ENCODE data around the gene TMEM41B.

Gene TMEM41B

GRCh38 chr11:9310485-9311090 is 3.8 kb downstream of the TMEM41B start:
- no peak for DNase-seq (ENCODE audit: low spot score)

GRCh38 chr11:9304178-9304577 is 10.2 kb downstream of the TMEM41B start:
- DNase-seq (ENCODE audit: low spot score), result no peak

DNA sequence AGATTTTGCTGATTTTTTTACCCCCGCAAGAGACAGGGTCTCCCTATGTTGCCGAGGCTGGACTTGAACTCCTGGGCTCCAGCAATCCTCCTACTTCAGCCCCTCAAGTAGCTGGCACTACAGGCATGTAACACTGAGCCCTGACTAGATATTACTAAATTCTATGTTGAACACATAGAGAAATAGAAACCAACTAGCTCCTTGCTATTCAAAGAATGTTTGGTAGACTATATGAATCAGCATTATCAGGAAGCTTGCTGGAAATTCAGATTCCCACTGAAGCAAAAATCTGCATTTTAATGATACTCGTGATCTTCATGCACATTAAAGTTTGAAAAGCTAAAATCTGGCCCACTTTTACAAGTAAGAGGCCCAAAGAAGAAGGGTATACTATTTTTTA is 11.9 kb downstream of the TMEM41B start:
- no peak for DNase-seq (ENCODE audit: low spot score)

DNA sequence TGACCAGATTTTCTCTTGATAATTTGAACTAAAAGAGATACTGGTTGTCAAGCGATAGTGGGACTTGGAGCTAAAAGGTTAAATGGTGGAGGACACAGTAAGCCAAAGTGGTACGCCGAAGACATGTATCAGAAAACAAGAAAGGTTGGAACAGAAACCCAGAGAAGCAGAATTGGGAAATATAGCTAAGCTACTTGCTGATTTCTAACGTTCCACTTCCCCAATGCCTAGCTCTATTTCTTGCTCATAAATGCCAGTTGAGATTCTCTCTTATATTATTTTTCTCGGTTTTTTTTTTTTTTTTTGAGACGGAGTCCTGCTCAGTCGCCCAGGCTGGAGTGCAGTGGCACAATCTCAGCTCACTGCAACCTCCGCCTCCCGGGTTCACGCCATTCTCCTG is 12.7 kb downstream of the TMEM41B start:
- no peak for DNase-seq (ENCODE audit: low spot score)

DNA sequence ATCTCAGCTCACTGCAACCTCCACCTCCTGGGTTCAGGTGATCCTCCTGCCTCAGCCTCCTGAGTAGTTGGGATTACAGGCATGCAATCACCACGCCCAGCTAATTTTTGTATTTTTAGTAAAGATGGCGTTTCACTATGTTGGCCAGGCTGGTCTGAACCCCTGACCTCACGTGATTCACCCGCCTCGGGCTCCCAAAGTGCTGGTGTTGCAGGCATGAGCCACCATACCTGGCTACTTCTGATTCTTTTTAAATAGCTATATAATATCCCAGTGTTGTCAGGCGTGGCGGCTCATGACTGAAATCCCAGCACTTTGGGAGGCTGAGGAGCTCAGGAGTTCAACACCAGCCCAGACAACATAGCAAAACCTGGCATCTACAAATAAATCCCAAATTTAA is 20.7 kb downstream of the TMEM41B start:
- no peak for DNase-seq (ENCODE audit: low spot score)

- no peak for DNase-seq (ENCODE audit: low spot score)
These were observed 28.4 kb downstream of the TMEM41B start for GRCh38 chr11:9285850-9286587.

DNA sequence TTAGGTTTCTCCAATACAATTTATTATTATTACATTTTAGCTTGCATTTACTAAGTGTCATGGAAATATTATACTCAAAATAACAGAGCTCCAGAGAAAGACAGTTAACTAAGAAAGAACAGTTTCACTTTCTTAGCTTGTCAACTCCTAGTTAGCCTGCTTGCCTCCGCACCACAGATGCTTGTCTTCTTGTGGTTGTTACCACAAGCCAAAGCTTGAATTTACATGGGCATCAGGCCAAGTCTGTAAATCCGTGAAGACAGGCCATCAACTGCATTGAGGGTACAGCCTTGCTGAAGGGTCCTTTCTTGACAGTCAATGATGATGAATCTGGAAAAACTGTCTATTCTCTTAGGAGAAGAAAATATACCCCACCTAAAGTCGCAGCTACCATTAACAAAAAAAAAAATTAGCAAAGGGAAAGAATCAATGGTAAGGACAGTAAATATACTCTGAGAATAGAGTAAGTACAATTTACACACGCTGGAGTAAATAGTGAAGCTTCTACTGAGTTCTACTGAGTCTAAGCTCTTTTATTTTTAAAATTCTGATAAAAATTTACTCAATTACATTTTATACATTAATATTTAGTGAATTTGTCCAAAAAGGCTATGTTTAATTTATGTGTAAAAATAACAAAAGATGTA is 33.6 kb downstream of the TMEM41B start:
- no peak for DNase-seq (ENCODE audit: low spot score)

DNA sequence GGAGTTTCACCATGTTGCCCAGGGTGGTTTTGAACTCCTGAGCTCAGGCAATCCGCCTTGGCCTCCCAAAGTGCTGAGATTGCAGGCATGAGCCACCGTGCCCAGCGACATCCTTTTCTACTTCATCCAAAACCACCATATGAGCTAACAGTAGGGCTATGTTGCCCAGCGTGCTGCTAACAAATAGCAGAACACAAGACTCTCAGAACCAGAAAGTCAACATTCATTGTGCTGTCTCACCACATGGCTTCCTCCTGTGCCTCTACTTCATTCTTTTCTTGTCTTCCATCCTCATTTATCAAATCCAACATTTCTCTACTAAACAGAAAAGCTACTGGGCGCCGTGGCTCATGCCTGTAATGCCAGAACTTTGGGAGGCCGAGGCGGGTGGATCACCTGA is 37.2 kb downstream of the TMEM41B start:
- DNase-seq (ENCODE audit: low spot score), result no peak

DNA sequence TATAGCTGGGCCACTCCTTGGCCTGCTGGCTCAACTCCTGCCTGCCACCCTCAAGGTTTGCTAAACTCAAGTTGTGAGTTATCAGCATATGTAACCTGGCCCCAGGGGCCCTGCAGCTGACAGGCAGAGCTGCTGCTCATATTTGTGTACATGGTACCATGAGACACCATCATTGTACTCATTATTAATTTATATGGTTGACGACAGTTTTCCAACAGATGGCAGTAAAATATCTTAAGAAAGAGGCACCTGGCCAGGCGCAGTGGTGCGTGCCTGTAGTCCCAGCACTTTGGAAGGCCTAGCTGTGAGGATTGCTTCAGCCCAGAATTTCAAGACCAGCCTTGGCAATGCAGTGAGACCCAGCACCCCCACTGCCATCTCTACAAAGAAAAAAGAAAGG is 37.8 kb downstream of the TMEM41B start:
- no peak for DNase-seq (ENCODE audit: low spot score)

DNA sequence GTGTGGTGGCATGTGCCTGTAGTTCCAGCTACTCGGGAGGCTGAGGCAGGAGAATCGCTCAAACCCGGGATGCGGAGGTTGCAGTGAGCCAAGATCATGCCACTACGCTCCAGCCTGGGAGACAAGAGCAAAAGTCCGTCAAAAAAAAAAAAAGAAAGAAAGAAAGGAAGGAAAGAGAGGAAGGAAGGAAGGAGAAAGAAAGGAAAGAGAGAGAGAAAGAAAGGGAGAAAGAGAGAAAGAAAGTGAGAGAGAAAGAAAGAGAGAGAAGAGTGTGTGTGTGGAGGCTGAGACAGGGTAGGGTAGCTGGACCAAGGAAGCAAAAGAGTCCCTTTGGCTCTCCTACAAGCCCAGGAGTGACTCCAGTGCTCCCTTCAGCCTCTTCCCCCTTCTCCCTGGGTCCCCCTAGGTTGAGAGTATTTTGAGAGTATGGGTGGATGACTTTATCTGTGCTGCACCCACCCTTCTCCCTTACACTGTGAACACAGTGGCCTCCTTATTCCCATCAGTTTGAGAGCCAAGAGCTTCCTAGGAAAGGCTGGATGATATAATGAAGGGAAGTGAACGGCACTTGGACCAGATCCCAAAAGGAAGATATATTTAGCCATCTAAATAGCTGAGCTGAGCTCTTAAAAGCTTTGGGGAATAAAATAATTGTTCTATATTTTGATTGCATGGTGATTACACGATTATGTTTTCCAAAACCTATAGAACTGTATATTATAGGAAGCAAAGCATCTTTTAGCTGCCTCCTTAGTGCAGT is 39.7 kb downstream of the TMEM41B start:
- no peak for DNase-seq (ENCODE audit: low spot score)

DNA sequence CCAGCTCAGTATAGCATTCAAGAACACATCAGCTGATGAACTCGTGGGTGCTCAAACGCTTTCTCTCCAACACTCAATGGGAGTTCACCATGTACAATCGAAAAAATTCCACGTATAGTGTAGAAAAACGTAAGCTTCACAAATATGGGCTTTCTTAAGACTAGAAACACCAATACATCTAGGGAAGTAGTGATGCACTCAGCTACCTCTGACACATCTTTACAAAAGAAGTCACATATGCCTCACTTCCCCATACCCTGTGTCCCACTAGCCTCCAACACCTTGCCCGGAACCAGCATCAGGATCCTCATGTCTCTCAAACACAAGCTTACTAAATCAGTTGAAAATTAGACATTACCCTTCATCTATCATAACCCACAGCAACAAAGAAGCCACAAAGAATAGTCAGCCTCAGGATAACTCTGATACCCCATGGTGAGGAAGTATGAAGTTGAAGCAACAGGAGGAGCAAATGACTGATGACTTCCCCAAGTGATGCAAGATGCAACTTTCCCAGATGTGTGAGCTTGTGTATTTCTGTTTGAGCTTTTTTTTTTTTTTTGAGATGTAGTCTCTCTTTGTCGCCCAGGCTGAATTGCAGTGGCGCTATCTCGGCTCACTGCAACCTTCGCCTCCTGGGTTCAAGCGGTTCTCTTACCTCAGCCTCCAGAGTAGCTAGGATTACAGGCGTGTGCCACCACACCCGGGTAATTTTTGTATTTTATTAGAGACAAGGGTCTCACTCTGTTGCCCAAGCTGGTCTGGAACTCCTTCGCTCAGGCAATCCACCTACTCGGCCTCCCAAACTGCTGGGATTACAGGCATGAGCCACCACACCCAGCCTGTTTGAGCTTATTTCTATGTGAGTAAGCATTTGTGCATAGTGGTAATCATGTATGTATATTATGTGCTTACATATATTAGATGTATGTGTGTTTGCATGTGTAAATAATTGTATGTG is 40.7 kb downstream of the TMEM41B start:
- no peak for DNase-seq (ENCODE audit: low spot score)

GRCh38 chr11:9269492-9270013 is 44.8 kb downstream of the TMEM41B start:
- DNase-seq (ENCODE audit: low spot score), result no peak

- no peak for DNase-seq (ENCODE audit: low spot score)
These were observed 46.7 kb downstream of the TMEM41B start for GRCh38 chr11:9267680-9268079.

GRCh38 chr11:9266926-9267325 is 47.5 kb downstream of the TMEM41B start:
- no peak for DNase-seq (ENCODE audit: low spot score)

DNA sequence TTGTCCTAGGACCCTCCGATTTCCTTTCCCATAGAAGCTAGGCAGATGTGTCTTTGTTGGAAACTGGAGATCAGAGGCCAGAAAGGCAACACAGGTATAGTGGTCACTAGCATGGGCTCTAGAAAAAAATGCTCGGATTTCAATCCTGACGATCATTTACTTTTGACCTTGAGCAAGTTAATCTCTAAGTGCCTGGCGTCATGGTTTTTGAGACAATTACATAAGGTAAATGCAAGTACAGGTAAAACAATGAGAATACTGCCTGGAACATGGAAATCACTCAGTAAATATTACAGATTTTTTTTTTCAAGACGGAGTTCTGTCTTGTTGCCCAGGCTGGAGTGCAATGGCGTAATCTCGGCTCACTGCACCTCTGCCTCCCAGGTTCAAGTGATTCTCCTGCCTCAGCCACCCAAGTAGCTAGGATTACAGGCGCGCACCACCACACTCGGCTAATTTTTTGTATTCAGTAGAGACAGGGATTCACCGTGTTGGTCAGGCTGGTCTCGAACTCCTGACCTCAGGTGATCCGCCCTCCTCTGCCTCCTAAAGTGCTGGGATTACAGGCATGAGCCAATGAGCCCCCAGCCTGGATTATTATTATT is 48.2 kb downstream of the TMEM41B start:
- DNase-seq (ENCODE audit: low spot score), result no peak

DNA sequence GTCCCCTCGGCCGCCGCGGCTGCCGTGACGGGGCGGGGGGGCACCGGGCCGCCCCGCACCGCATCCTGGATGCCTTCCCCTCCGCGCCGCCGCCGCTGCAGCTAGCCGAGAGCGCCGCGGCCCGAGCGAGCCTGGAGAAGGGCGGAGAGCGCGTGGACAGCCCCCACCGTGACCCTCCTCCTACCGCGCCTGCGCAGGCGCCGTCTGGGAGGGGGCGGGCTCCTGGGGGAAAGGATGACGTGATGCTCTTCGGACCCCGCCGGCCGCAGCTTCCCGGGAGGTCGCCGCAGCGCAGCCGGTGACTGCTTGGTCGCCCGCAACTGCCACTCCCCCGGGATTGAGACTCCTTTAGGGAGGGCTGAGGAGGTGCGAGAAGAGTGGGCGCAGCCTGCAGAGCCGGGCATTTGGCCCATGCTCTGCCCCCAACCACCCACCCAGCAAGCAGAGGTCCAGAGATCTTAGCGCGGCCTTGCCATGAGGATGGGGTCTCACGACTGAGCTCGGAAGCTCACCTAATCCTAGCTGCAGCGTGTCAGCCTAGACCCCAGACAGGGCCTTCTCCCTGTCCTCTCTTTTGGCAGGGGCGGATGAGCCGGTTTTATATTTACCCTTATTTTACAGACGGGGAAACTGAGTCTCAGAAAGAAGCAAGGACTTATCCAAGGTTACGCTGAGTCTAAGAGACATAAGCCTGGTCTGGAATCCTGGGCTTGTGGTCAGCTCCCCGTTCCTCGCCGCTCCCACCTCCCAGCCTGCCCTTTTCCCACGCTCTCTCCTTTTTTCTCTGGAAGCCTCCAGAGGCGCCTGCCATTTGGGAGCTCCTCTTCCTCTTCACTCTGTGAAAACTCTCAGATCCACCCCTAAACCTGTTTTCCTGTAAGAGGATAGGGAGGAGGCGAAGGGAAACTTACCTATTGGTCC is 48.9 kb downstream of the TMEM41B start, which contains the start of gene DENND5A:
Gene DENND5A (minus strand): TSS at position 140 of the 921 bp plus-strand sequence. CDS start 281 bp downstream, outside the sequence.
- DNase-seq (ENCODE audit: low spot score), result peak; percentile 86

GRCh38 chr11:9264316-9265210 is 49.8 kb downstream of the TMEM41B start:
- DNase-seq (ENCODE audit: low spot score), result peak; percentile 44

DNA sequence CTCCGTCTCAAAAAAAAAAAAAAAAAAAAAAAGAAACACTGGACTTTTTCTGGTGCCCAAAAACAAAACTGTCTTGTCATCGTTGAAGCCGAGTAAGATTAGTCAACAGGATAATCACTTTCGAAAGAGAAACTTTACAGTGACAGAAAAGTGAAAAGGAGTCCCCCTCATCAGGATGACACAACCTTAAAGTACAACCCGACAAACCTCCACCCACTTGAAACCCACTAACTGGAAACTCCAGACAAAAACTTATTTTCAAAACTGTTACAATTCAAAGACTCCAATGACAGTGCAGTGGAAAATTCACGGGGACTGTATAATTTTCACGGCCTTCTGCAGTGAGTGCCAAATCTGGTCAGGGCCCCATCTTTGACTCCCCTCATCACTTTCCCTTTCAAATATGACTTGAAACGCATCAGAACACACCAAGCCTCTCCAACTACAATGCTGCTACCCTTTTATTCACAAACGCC is 50.5 kb downstream of the TMEM41B start:
- DNase-seq (ENCODE audit: low spot score), result peak; percentile 24

Measured in SK-N-DZ (cell line).